IMR-90 (cell line): ENCODE results near the gene MMAB. TPM values are rescaled to one million over a fixed set of nuclear protein-coding genes. Genes with fewer than 3 reads are reported as not detected.
A peak's percentile ranks its signal among the peaks of the same experiment; 100 is the strongest.

ENCODE experiments used
- ATAC-seq: fragments of 200-7000 bp; cut with Tn5 transposase; 2 replicates; pipeline ENCODE4 v1.9.1; 2020; ENCODE audit warnings: low read depth, mild to moderate bottlenecking, moderate library complexity
- BruUV-seq: library from RNA; stranded (reverse); fragments of 400-500 nt; replicated peaks from 2 replicates; lab custom pipeline; 2021; lab: Mats Ljungman, UMichigan
- CTCF ChIA-PET: fragments of 300-600 bp; formaldehyde crosslinking; extraction: SDS; loops from one replicate; lab custom pipeline; 2021; ENCODE audit warnings: antibody characterized with exemption; lab: Yijun Ruan, JAX
- POLR2A ChIA-PET: fragments of 300-600 bp; sonication (Branson Sonifier 250); formaldehyde crosslinking; loops from one replicate; lab custom pipeline; 2022; ENCODE audit warnings: antibody characterized with exemption; ENCODE audit not compliant: unreplicated experiment; lab: Charles Lee
- DNase-seq: peaks from one replicate; pipeline ENCODE4 v3.0.0; 2013
- H2AFZ ChIP-seq: replicated peaks from 2 replicates; pipeline ENCODE3; 2013; ENCODE audit warnings: low read length, mild to moderate bottlenecking; ENCODE audit not compliant: poor library complexity
- H2AK5ac ChIP-seq: 2 replicates; pipeline ENCODE4 v1.6.1; 2013; ENCODE audit warnings: low read depth, low read length, inconsistent platforms
- H2AK9ac ChIP-seq: replicated peaks from 2 replicates; pipeline ENCODE3; 2013; ENCODE audit warnings: mild to moderate bottlenecking, low read depth, low read length, moderate library complexity; ENCODE audit not compliant: poor library complexity
- H2BK120ac ChIP-seq: 2 replicates; pipeline ENCODE4 v1.6.1; 2013; ENCODE audit warnings: low read depth, low read length, inconsistent platforms
- H2BK15ac ChIP-seq: 3 replicates; pipeline ENCODE4 v1.6.1; 2013; ENCODE audit warnings: low read depth, low read length, inconsistent platforms
- H2BK20ac ChIP-seq: 2 replicates; pipeline ENCODE4 v1.6.1; 2013; ENCODE audit warnings: low read depth, mild to moderate bottlenecking, inconsistent platforms, low read length, moderate library complexity
- H2BK5ac ChIP-seq: 2 replicates; pipeline ENCODE4 v1.6.1; 2013; ENCODE audit warnings: mild to moderate bottlenecking, low read depth, low read length, inconsistent platforms; ENCODE audit not compliant: poor library complexity, severe bottlenecking
- H3K14ac ChIP-seq: replicated peaks from 2 replicates; pipeline ENCODE4 v1.6.1; 2013; ENCODE audit warnings: low read depth, low read length, inconsistent platforms
- H3K18ac ChIP-seq: 2 replicates; pipeline ENCODE4 v1.6.1; 2013; ENCODE audit warnings: low read depth, low read length, control low read depth
- H3K23ac ChIP-seq: 2 replicates; pipeline ENCODE4 v1.6.1; 2013; ENCODE audit warnings: low read depth, low read length, inconsistent platforms
- H3K27ac ChIP-seq: 2 replicates; pipeline ENCODE4 v1.5.1; 2013; ENCODE audit warnings: mild to moderate bottlenecking, control low read depth, low read length; ENCODE audit not compliant: insufficient read depth
- H3K27me3 ChIP-seq: 2 replicates; pipeline ENCODE4 v1.6.1; 2013; ENCODE audit warnings: low read length; ENCODE audit not compliant: control insufficient read depth, insufficient read depth
- H3K36me3 ChIP-seq: 2 replicates; pipeline ENCODE4 v1.6.1; 2013; ENCODE audit warnings: low read length, mixed read lengths; ENCODE audit not compliant: control insufficient read depth, insufficient read depth
- H3K4ac ChIP-seq: 2 replicates; pipeline ENCODE4 v1.6.1; 2013; ENCODE audit warnings: low read depth, low read length, inconsistent platforms
- H3K4me1 ChIP-seq: 2 replicates; pipeline ENCODE4 v1.6.1; 2013; ENCODE audit warnings: low read length, mixed read lengths; ENCODE audit not compliant: control insufficient read depth, insufficient read depth
- H3K4me2 ChIP-seq: 2 replicates; pipeline ENCODE4 v1.6.1; 2013; ENCODE audit warnings: low read depth, mild to moderate bottlenecking, control low read depth, low read length, moderate library complexity
- H3K4me3 ChIP-seq: 2 replicates; pipeline ENCODE4 v1.5.1; 2013; ENCODE audit warnings: low read depth, mild to moderate bottlenecking, control low read depth, low read length, moderate library complexity; ENCODE audit not compliant: insufficient read depth
- H3K56ac ChIP-seq: 2 replicates; pipeline ENCODE4 v1.6.1; 2013; ENCODE audit warnings: low read length, inconsistent platforms; ENCODE audit not compliant: insufficient read depth; ENCODE audit errors: extremely low read depth
- H3K79me1 ChIP-seq, 2 experiments: 2 replicates each; pipeline ENCODE4 v1.6.1; 2013; ENCODE audit warnings: low read length in 2 of 2, inconsistent platforms in 1 of 2, low read depth in 1 of 2
- H3K9ac ChIP-seq: 2 replicates; pipeline ENCODE4 v1.6.1; 2013; ENCODE audit warnings: low read depth, low read length, control low read depth
- H3K9me1 ChIP-seq: 2 replicates; pipeline ENCODE4 v1.6.1; 2013; ENCODE audit warnings: low read length, inconsistent platforms; ENCODE audit not compliant: insufficient read depth
- H3K9me3 ChIP-seq: 2 replicates; pipeline ENCODE4 v1.6.1; 2013; ENCODE audit warnings: low read length; ENCODE audit not compliant: control insufficient read depth, insufficient read depth
- H4K20me1 ChIP-seq: 2 replicates; pipeline ENCODE4 v1.6.1; 2013; ENCODE audit warnings: low read length, inconsistent platforms; ENCODE audit not compliant: insufficient read depth
- H4K5ac ChIP-seq: 2 replicates; pipeline ENCODE4 v1.6.1; 2013; ENCODE audit warnings: mild to moderate bottlenecking, low read depth, low read length, control low read depth
- H4K8ac ChIP-seq, 2 experiments: 2 replicates each; pipeline ENCODE4 v1.6.1; 2013; ENCODE audit warnings: low read depth in 2 of 2, low read length in 2 of 2, control low read depth in 1 of 2, inconsistent platforms in 1 of 2
- H4K91ac ChIP-seq: 2 replicates; pipeline ENCODE4 v1.6.1; 2013; ENCODE audit warnings: low read depth, low read length, inconsistent platforms; ENCODE audit not compliant: insufficient read depth
- BHLHE40 ChIP-seq: fragments of 150-350 bp; IDR thresholded peaks from 2 replicates; pipeline ENCODE4 v1.6.1; 2016; ENCODE audit warnings: mild to moderate bottlenecking, low read depth, low read length
- CEBPB ChIP-seq: IDR thresholded peaks from 2 replicates; pipeline ENCODE4 v1.6.1; 2012; ENCODE audit warnings: low read depth, low read length, improper control_type of control experiment
- CHD1 ChIP-seq: IDR thresholded peaks from 2 replicates; pipeline ENCODE4 v1.6.1; 2012; ENCODE audit warnings: low read depth, low read length, improper control_type of control experiment
- CTCF ChIP-seq: conservative IDR thresholded peaks from 2 replicates; pipeline ENCODE4 v1.5.1; 2012; ENCODE audit warnings: mild to moderate bottlenecking, low read depth, low read length, improper control_type of control experiment
- ELK1 ChIP-seq: fragments of 150-350 bp; IDR thresholded peaks from 2 replicates; pipeline ENCODE4 v1.6.1; 2016; ENCODE audit warnings: low read depth, mild to moderate bottlenecking, low read length, moderate library complexity, borderline replicate concordance
- FOS ChIP-seq: fragments of 150-350 bp; IDR thresholded peaks from 2 replicates; pipeline ENCODE4 v1.6.1; 2016; ENCODE audit warnings: low read depth, low read length
- MAFK ChIP-seq: IDR thresholded peaks from 2 replicates; pipeline ENCODE4 v1.6.1; 2012; ENCODE audit warnings: low read depth, low read length, improper control_type of control experiment
- MAZ ChIP-seq: IDR thresholded peaks from 2 replicates; pipeline ENCODE4 v1.6.1; 2012; ENCODE audit warnings: low read depth, mild to moderate bottlenecking, low read length, improper control_type of control experiment, moderate library complexity, borderline replicate concordance
- MXI1 ChIP-seq: IDR thresholded peaks from 2 replicates; pipeline ENCODE4 v1.6.1; 2012; ENCODE audit warnings: low read depth, mild to moderate bottlenecking, low read length, moderate library complexity, borderline replicate concordance
- NFE2L2 ChIP-seq: fragments of 150-350 bp; IDR thresholded peaks from 2 replicates; pipeline ENCODE4 v1.6.1; 2016; ENCODE audit warnings: low read depth, mild to moderate bottlenecking, low read length
- POLR2A ChIP-seq: IDR thresholded peaks from 2 replicates; pipeline ENCODE4 v1.6.1; 2012; ENCODE audit warnings: mild to moderate bottlenecking, low read depth, low read length
- RAD21 ChIP-seq: IDR thresholded peaks from 2 replicates; pipeline ENCODE4 v1.6.1; 2012; ENCODE audit warnings: low read length, improper control_type of control experiment
- RCOR1 ChIP-seq: IDR thresholded peaks from 2 replicates; pipeline ENCODE4 v1.6.1; 2012; ENCODE audit warnings: mild to moderate bottlenecking, low read length, improper control_type of control experiment; ENCODE audit not compliant: insufficient replicate concordance
- RFX5 ChIP-seq: IDR thresholded peaks from 2 replicates; pipeline ENCODE4 v1.8.0; 2012; ENCODE audit warnings: low read depth, mild to moderate bottlenecking, low read length, moderate library complexity
- SMC3 ChIP-seq: fragments of 150-350 bp; IDR thresholded peaks from 2 replicates; pipeline ENCODE4 v1.6.1; 2016; ENCODE audit warnings: low read depth, mild to moderate bottlenecking, antibody characterized with exemption, low read length, moderate library complexity
- USF2 ChIP-seq: fragments of 150-350 bp; IDR thresholded peaks from 2 replicates; pipeline ENCODE4 v1.6.1; 2017; ENCODE audit warnings: mild to moderate bottlenecking, antibody characterized with exemption, low read length, low read depth
- WGBS, 2 experiments: methylation state at CpG; one replicate each; pipeline versions ENCODE4 v1.1.5 to v1.1.7; 2013; ENCODE audit warnings: missing lambda C conversion rate in 2 of 2; ENCODE audit not compliant: insufficient read length in 1 of 2; ENCODE audit errors: extremely low coverage in 2 of 2; 5-methylcytosine and 5-hydroxymethylcytosine counted together
- dilution Hi-C: fragments of 300-500 bp; cut with HindIII; formaldehyde crosslinking; loops from one replicate; pipeline ENCODE4 v1.14.3; 2018; ENCODE audit warnings: low sequenced_read_pairs; ENCODE audit not compliant: unreplicated experiment
- in situ Hi-C: fragments of 300-500 bp; cut with MboI; formaldehyde crosslinking; loops from 3 replicates; pipeline ENCODE4 v1.14.3; 2019; ENCODE audit warnings: low sequenced_read_pairs, inconsistent platforms, mixed read lengths
- intact Hi-C: fragments of 100-400 bp; cut with micrococcal nuclease; formaldehyde crosslinking; loops from 2 replicates; pipeline ENCODE4 v1.10.0; 2022
- polyA plus RNA-seq, 3 experiments: library from polyadenylated mRNA; depleted of rRNA; stranded (reverse); fragments of >200 nt; gene quantifications; 2 replicates each; pipeline ENCODE4 v1.2.3, GENCODE V29; 2012; ENCODE audit warnings: low replicate concordance in 1 of 3
- total RNA-seq: library from RNA; depleted of rRNA; stranded (reverse); fragments of >200 nt; gene quantifications from 2 replicates; pipeline ENCODE4 v1.2.3, GENCODE V29; 2012

MMAB gene
- total and polyA plus RNA-seq, 2 of the 4 experiments (the other 2 are of a cell fraction), result 16.5 to 16.9 TPM

- ATAC-seq, result peak; percentile 59
These were observed 60.7 kb downstream of the MMAB start for GRCh38 chr12:109512608-109513007.

More at GRCh38 chr12:109512608-109513007, 60.7 kb downstream of the MMAB start:
- H4K8ac ChIP-seq, result no peak overlapping the region
- H3K14ac ChIP-seq, result no peak overlapping the region
- TF ChIP-seq SMC3 (no peak), RCOR1 (no peak), RFX5 (no peak), NFE2L2 (no peak), CTCF (no peak), POLR2A (no peak), MAZ (no peak), FOS (no peak), MXI1 (no peak), CEBPB (no peak), CHD1 (no peak), BHLHE40 (no peak), MAFK (no peak), USF2 (no peak), RAD21 (no peak), ELK1 (no peak)
- peak; percentile 11 for DNase-seq
- H2BK120ac ChIP-seq, result no peak overlapping the region
- no peak overlapping the region for H2BK20ac ChIP-seq
- H3K4me2 ChIP-seq, result no peak overlapping the region
- ChIA-PET CTCF (no interaction called here), POLR2A (no interaction called here)
- H3K27me3 ChIP-seq, result no peaks in the 10 kb centered on the region
- no peaks in the 10 kb centered on the region for H3K79me1 ChIP-seq
- peaks cover 57% of the 10 kb centered on the region for H3K36me3 ChIP-seq
- WGBS, 2 experiments, result 60% methylated on average over 1 of the region's 1 CpG; no CpG with 5 or more reads in 1 of the 2 experiments
- H3K27ac ChIP-seq, result no peak overlapping the region
- H2BK15ac ChIP-seq, result no peak overlapping the region
- H3K23ac ChIP-seq, result no peak overlapping the region
- no peak overlapping the region for H3K4ac ChIP-seq
- intact Hi-C loops, result no loop called here
- no peak overlapping the region for H3K56ac ChIP-seq
- H3K18ac ChIP-seq, result no peak overlapping the region
- H2AFZ ChIP-seq, result no peak overlapping the region
- H3K4me3 ChIP-seq, result no peak overlapping the region
- H3K4me1 ChIP-seq, result no peaks in the 10 kb centered on the region
- H3K9me3 ChIP-seq, result no peaks in the 10 kb centered on the region
- no peak overlapping the region for H4K91ac ChIP-seq
- no TSS peak for BruUV-seq
- dilution Hi-C loops, result no loop called here
- H2BK5ac ChIP-seq, result no peak overlapping the region
- 0 out of 2 replicates have a peak, but pooled peaks cover 3% of the 10 kb centered on the region for H3K9me1 ChIP-seq
- H3K9ac ChIP-seq, result no peak overlapping the region
- no peak overlapping the region for H2AK9ac ChIP-seq
- no peak overlapping the region for H4K5ac ChIP-seq
- H4K20me1 ChIP-seq, result 0 out of 2 replicates have a peak, but pooled peaks cover 3% of the 10 kb centered on the region
- in situ Hi-C loops, result no loop called here
- H2AK5ac ChIP-seq, result no peak overlapping the region
